ENCODE results near the gene VCAM1.
"Not testable (repeated sequence)": the region's sequence is repeated elsewhere in the genome, so short reads cannot be mapped to it uniquely, and the experiment has no call there.

VCAM1 gene

GRCh38 chr1:100719490-100719889 lies at the start of gene VCAM1:
Gene VCAM1, plus strand, starts transcription at chr1:100719742. Its CDS starts 119 bp downstream, at chr1:100719861.
- no peak for DNase-seq

- DNase-seq = no peak
These were observed 49.5 kb upstream of the VCAM1 start for GRCh38 chr1:100670083-100670482.

GRCh38 chr1:100671601-100672000 lies 47.9 kb upstream of the VCAM1 start:
- DNase-seq = no peak

GRCh38 chr1:100683448-100684349 lies 35.8 kb upstream of the VCAM1 start:
- no peak for DNase-seq

- DNase-seq = no peak
These were observed 19.8 kb upstream of the VCAM1 start for GRCh38 chr1:100699744-100700143.

- DNase-seq = no peak
These were observed 19.0 kb upstream of the VCAM1 start for GRCh38 chr1:100700586-100700985.

GRCh38 chr1:100703052-100703451 lies 16.5 kb upstream of the VCAM1 start:
- no peak for DNase-seq

- no peak for DNase-seq
These were observed 15.8 kb upstream of the VCAM1 start for GRCh38 chr1:100703716-100704115.

GRCh38 chr1:100704473-100704872 lies 15.1 kb upstream of the VCAM1 start:
- DNase-seq = no peak

- no peak for DNase-seq
These were observed 13.2 kb upstream of the VCAM1 start for GRCh38 chr1:100706296-100706695.

GRCh38 chr1:100706856-100707255 lies 12.7 kb upstream of the VCAM1 start:
- DNase-seq = no peak

- no peak for DNase-seq
These were observed 11.0 kb upstream of the VCAM1 start for GRCh38 chr1:100708476-100709062.

- DNase-seq = no peak
These were observed 8.4 kb upstream of the VCAM1 start for GRCh38 chr1:100710906-100711682.

GRCh38 chr1:100713027-100713426 lies 6.5 kb upstream of the VCAM1 start:
- not testable (repeated sequence) for DNase-seq

GRCh38 chr1:100713626-100714025 lies 5.9 kb upstream of the VCAM1 start:
- DNase-seq = no peak

- DNase-seq = no peak
These were observed 4.9 kb upstream of the VCAM1 start for GRCh38 chr1:100714599-100714998.

GRCh38 chr1:100717218-100717617 lies 2.3 kb upstream of the VCAM1 start:
- no peak for DNase-seq

- no peak for DNase-seq
These were observed 961 bp upstream of the VCAM1 start for GRCh38 chr1:100718581-100718980.

GRCh38 chr1:100720101-100720500 lies 559 bp downstream of the VCAM1 start:
- no peak for DNase-seq

GRCh38 chr1:100720751-100721150 lies 1.2 kb downstream of the VCAM1 start:
- DNase-seq = no peak

- DNase-seq = no peak
These were observed 2.1 kb downstream of the VCAM1 start for GRCh38 chr1:100721526-100722207.

- DNase-seq = no peak
These were observed 2.7 kb downstream of the VCAM1 start for GRCh38 chr1:100722221-100722620.

GRCh38 chr1:100724281-100724680 lies 4.7 kb downstream of the VCAM1 start:
- DNase-seq = no peak

Data from NCI-H2029 treated with DMSO at 0.1 percent for 48 hours (cell line).